Body of pancreas (tissue), 4 donors: ENCODE measurements around the gene UBAP2. TPM values are rescaled to one million over a fixed set of nuclear protein-coding genes. Genes with fewer than 3 reads are reported as not detected.

Experiments
- ATAC-seq: fragments of 150-250 bp; one replicate; pipeline ENCODE4 v1.9.1; 2016
- DNase-seq, 4 donors: peaks; one replicate each; pipeline ENCODE4 v3.0.0-alpha.2; 2019
- H3K27ac ChIP-seq, 4 donors: fragments of 200-600 bp; sonication (generic); 1 replicate in 3 of 4; 2 replicates in 1 of 4; pipeline versions ENCODE4 v1.5.1 to v1.6.1; 2016 to 2019; ENCODE audit warnings: mild to moderate bottlenecking in 1 of 4, mixed read lengths in 1 of 4, moderate library complexity in 1 of 4
- H3K27me3 ChIP-seq, 2 donors: fragments of 200-600 bp; sonication (generic); one replicate each; pipeline ENCODE4 v1.6.0; 2016; ENCODE audit warnings: mild to moderate bottlenecking in 1 of 2
- H3K36me3 ChIP-seq, 2 donors: fragments of 200-600 bp; sonication (generic); replicated peaks in 1 of 2; 2 replicates each; pipeline ENCODE4 v1.5.1; 2016; ENCODE audit warnings: low read depth in 2 of 2; ENCODE audit not compliant: insufficient read depth in 1 of 2
- H3K4me1 ChIP-seq: fragments of 200-600 bp; sonication (generic); one replicate; pipeline ENCODE4 v1.6.0; 2016
- H3K4me3 ChIP-seq, 2 donors: fragments of 200-600 bp; sonication (generic); 1 replicate in 1 of 2; 2 replicates in 1 of 2; pipeline ENCODE4 v1.5.1; 2016 to 2019
- H3K9me3 ChIP-seq, 3 donors: fragments of 200-600 bp; sonication (generic); 1 replicate in 2 of 3; 2 replicates in 1 of 3; pipeline ENCODE4 v1.5.1; 2016
- POLR2A ChIP-seq, 3 donors: fragments of 450-650 bp; IDR thresholded peaks; one replicate each; pipeline ENCODE4 v1.6.1; 2016; ENCODE audit warnings: antibody characterized with exemption in 3 of 3, mild to moderate bottlenecking in 2 of 3
- WGBS, 2 donors: methylation state at CpG; one replicate each; pipeline ENCODE4 v1.1.5; 2017; 5-methylcytosine and 5-hydroxymethylcytosine counted together
- intact Hi-C: fragments of 100-400 bp; cut with DNase I; formaldehyde crosslinking; loops from one replicate; pipeline ENCODE4 v1.15.1; 2023
- total RNA-seq, 2 donors: library from RNA; depleted of rRNA; stranded (reverse); fragments of >200 nt; gene quantifications; one replicate each; pipeline ENCODE4 v1.1.0, GENCODE V29; 2016
- TF ChIP-seq, protein P1 (sequence below), 7 experiments: fragments of 450-650 bp in 4 of 7; fragments of 200-600 bp in 3 of 7; sonication (generic) in 3 of 7; IDR thresholded peaks; one replicate each; pipeline ENCODE4 v1.5.1; 2016 to 2019; ENCODE audit warnings: antibody characterized with exemption in 7 of 7

Gene UBAP2
- total RNA-seq, 2 donors from 2014 or later = 14.2 to 15.3 TPM

DNA sequence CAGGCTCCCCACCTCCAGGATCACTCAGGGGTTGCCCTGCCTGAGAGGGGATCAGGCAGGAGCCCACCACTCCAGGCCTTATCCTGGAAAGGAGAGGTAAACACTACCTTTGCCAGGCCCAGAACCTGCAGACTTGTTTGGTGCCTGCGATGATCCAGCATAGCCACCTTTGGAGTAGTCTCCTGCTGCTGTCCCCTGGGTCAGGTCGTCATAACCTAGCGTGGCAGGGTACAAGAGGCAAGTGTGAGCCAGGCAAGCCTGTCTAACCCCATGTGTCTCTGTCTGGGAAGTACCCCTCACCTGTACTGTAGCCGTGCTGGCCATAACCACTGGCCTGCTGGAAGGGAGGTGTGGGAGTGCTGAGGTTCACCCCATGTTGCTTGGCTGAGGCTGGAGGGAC is 125.6 kb downstream of the UBAP2 start:
- intact Hi-C loops = loop anchor here (10.0 kb wide), 1 partner anchor 152 kb away; no protein-coding TSS in a partner anchor
- H3K4me3 ChIP-seq = no peak overlapping the region
- H3K27ac ChIP-seq = peak overlapping the region in 2 of 4 donors; percentile 31 to 42
- H3K36me3 ChIP-seq = peaks cover 9 to 25% of the 10 kb centered on the region in 2 donors
- no peaks in the 10 kb centered on the region for H3K9me3 ChIP-seq
- TF ChIP-seq POLR2A (IDR thresholded peaks at IDR 0.05) = no peak
- TF ChIP-seq, protein P1, sequence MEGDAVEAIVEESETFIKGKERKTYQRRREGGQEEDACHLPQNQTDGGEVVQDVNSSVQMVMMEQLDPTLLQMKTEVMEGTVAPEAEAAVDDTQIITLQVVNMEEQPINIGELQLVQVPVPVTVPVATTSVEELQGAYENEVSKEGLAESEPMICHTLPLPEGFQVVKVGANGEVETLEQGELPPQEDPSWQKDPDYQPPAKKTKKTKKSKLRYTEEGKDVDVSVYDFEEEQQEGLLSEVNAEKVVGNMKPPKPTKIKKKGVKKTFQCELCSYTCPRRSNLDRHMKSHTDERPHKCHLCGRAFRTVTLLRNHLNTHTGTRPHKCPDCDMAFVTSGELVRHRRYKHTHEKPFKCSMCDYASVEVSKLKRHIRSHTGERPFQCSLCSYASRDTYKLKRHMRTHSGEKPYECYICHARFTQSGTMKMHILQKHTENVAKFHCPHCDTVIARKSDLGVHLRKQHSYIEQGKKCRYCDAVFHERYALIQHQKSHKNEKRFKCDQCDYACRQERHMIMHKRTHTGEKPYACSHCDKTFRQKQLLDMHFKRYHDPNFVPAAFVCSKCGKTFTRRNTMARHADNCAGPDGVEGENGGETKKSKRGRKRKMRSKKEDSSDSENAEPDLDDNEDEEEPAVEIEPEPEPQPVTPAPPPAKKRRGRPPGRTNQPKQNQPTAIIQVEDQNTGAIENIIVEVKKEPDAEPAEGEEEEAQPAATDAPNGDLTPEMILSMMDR (IDR thresholded peaks at IDR 0.05) = no peak
- ATAC-seq (no peak), DNase-seq (no peak)
- H3K27me3 ChIP-seq = no peaks in the 10 kb centered on the region
- peaks cover 30% of the 10 kb centered on the region for H3K4me1 ChIP-seq
- WGBS, 2 donors = 71% methylated on average over 4 of the region's 4 CpGs; no CpG with 5 or more reads in 1 of the 2 donors

DNA sequence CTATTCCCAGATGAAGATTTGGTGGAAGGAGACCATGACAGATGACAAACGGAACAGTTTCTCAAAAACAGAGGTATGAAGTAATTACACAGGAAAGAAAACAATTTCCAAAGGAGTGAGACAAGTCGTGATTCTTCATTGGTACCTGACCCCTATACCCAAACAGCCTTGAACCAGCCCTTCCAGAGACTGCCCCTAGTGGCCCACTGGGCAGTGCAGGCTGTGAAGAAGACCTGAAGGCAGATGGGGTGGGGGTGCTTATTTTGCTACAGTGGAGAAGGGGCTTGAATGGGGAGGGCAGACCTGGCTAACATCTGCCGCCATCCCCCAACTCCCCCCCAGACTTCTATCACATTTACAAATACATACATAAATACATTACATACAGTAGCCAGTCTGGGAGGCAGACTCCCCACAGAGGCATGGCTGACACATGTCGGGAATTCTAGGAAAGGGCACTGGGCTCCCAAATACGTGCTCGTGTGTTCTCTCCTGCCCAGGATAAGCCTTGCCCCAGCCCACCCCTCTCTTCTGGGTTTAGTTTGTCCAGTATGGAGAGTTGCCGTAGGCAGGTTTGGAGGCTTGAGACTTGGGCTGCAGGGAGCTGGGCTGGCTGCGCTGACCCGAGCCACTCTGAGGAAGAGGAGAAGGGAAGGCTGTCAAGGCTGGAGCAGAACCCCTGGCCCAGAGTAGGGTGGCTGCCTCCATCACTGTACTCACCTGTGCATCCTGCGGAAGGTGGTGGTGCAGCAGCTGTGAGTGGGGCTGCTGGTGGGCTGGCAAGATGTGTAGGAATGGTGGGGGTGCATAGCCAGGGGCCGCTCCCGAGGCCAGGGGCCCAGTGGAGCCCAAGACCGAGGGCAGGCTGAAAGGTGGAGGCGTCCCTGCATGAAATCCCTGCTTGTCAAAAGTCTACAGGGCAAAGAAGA is 126.5 kb downstream of the UBAP2 start:
- DNase-seq (no peak), ATAC-seq (no peak)
- Histone ChIP-seq H3K36me3 (peaks cover 9 to 21% of the 10 kb centered on the region in 2 donors), H3K27ac (no peak overlapping the region), H3K4me3 (no peak overlapping the region), H3K27me3 (no peaks in the 10 kb centered on the region), H3K4me1 (peaks cover 30% of the 10 kb centered on the region), H3K9me3 (no peaks in the 10 kb centered on the region)
- intact Hi-C loops = loop anchor here (10.0 kb wide), 1 partner anchor 153 kb away; no protein-coding TSS in a partner anchor
- 85 to 87% methylated on average over 13 to 14 of the region's 14 CpGs for WGBS, 2 donors
- TF ChIP-seq POLR2A (IDR thresholded peaks at IDR 0.05) = no peak
- TF ChIP-seq, protein P1 (IDR thresholded peaks at IDR 0.05) = peak in 5 of 7 experiments; percentile 32 to 47 (median 38)

DNA sequence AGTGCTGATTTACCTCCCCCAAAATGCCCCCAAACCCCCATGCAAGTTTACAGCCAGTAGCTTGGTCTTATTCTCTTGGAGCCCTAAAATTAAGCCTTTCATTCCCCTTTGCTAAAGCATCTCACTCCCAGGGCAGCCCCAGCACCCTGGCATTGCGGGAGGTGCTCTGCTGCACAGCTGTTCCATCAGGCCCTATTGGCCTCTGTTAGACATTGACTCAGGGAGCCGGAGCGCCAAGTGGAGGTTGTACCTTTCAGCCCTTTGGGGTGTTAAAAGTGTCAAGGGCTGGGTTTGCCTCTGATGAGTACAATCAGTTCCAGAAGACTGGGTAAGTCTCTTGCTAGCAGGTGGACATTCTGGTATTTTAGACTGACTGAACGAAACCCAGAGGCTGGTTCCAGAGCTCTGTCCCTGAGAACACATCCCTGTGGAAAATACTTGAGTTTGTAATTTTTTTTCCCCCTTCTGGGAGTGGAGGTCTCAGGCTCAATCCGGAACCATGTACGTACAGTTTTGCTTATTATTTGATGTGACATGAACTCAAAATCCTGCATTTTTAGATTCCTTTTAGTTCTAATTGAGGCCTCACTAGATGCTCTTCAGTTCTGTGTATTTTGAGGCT is 129.3 kb downstream of the UBAP2 start:
- TF ChIP-seq, protein P1 (IDR thresholded peaks at IDR 0.05) = no peak
- TF ChIP-seq POLR2A (IDR thresholded peaks at IDR 0.05) = no peak
- Histone ChIP-seq H3K4me1 (peaks cover 20% of the 10 kb centered on the region), H3K4me3 (no peak overlapping the region), H3K9me3 (no peaks in the 10 kb centered on the region), H3K27ac (no peak overlapping the region), H3K36me3 (peaks cover 6 to 18% of the 10 kb centered on the region in 2 donors), H3K27me3 (no peaks in the 10 kb centered on the region)
- no peak for DNase-seq
- ATAC-seq = no peak
- intact Hi-C loops = no loop called here
- WGBS, 2 donors = 92 to 93% methylated on average over 6 of the region's 6 CpGs

DNA sequence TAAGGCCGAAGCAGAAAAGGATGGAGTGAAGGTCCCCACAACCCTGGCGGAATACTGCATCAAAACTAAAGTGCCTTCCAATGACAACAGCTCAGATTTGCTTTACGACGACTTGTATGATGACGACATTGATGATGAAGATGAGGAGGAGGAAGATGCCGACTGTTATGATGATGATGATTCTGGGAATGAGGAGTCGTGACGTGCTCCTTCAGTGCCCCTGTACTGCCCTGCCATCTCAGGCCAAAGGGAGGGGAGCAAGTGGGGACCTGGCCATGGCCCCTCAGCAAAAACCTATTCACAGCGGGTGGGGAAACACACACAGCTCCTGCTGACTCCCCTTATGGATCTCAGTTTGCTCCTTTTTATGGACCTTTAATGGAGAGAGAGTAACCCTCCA is 131.7 kb downstream of the UBAP2 start:
- no peak for DNase-seq
- intact Hi-C loops = no loop called here
- H3K36me3 ChIP-seq = peaks cover under 1 to 21% of the 10 kb centered on the region in 2 donors
- no peak for ATAC-seq
- TF ChIP-seq, protein P1 (IDR thresholded peaks at IDR 0.05) = no peak
- TF ChIP-seq POLR2A (IDR thresholded peaks at IDR 0.05) = no peak
- no peak overlapping the region for H3K4me3 ChIP-seq
- H3K4me1 ChIP-seq = peaks cover 7% of the 10 kb centered on the region
- 91 to 92% methylated on average over 9 of the region's 9 CpGs for WGBS, 2 donors
- no peaks in the 10 kb centered on the region for H3K27me3 ChIP-seq
- no peak overlapping the region for H3K27ac ChIP-seq
- no peaks in the 10 kb centered on the region for H3K9me3 ChIP-seq
